ENCODE results near the gene GPR146. TPM values are rescaled to one million over a fixed set of nuclear protein-coding genes. Genes with fewer than 3 reads are reported as not detected.

Gene GPR146
- total RNA-seq, 1 experiment from 2014 or later, result 0.92 TPM

GRCh38 chr7:1066242-1066588, 21.9 kb downstream of the GPR146 start (continued):
- TF ChIP-seq, protein P1, sequence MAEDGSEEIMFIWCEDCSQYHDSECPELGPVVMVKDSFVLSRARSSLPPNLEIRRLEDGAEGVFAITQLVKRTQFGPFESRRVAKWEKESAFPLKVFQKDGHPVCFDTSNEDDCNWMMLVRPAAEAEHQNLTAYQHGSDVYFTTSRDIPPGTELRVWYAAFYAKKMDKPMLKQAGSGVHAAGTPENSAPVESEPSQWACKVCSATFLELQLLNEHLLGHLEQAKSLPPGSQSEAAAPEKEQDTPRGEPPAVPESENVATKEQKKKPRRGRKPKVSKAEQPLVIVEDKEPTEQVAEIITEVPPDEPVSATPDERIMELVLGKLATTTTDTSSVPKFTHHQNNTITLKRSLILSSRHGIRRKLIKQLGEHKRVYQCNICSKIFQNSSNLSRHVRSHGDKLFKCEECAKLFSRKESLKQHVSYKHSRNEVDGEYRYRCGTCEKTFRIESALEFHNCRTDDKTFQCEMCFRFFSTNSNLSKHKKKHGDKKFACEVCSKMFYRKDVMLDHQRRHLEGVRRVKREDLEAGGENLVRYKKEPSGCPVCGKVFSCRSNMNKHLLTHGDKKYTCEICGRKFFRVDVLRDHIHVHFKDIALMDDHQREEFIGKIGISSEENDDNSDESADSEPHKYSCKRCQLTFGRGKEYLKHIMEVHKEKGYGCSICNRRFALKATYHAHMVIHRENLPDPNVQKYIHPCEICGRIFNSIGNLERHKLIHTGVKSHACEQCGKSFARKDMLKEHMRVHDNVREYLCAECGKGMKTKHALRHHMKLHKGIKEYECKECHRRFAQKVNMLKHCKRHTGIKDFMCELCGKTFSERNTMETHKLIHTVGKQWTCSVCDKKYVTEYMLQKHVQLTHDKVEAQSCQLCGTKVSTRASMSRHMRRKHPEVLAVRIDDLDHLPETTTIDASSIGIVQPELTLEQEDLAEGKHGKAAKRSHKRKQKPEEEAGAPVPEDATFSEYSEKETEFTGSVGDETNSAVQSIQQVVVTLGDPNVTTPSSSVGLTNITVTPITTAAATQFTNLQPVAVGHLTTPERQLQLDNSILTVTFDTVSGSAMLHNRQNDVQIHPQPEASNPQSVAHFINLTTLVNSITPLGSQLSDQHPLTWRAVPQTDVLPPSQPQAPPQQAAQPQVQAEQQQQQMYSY (CRISPR knock-in tag; IDR thresholded peaks at IDR 0.05), result no peak
- TF ChIP-seq ZNF416 (CRISPR knock-in tag; IDR thresholded peaks at IDR 0.05) (no peak), ZNF121 (CRISPR knock-in tag; IDR thresholded peaks at IDR 0.05) (no peak), CREM (CRISPR knock-in tag; IDR thresholded peaks at IDR 0.05) (no peak)

DNA sequence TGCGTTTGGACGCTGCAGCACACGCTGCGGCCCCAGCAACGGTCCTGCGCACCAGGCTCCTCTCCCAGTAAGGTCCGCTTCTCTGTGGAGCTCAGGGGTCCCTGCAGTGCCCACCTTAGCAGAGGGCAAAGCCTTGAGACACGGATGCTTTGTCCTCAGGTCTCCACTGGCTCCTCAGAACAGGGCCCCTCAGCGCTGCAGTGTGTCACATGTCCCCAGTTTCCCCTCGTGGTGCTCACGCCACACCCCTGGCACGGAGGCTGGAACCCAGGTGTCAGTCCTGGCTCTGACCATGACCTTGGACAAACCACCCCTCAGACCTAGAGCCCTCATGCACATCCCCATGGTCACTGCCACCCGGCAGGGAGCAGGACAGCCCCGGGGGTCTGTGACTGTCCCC, 23.7 kb downstream of the GPR146 start:
- ChIA-PET POLR2A (no interaction called here), CTCF (interaction anchor here (0.6 to 2.3 kb wide), 2 partner anchors 74 to 119 kb away, joined by 3 to 13 read pairs; no protein-coding TSS in a partner anchor)
- no peaks in the 10 kb centered on the region for H3K27me3 Mint-ChIP-seq (ENCODE audit: low read depth)
- H3K4me3 Mint-ChIP-seq, result no peak overlapping the region
- H3K9me3 Mint-ChIP-seq, result peaks cover 10% of the 10 kb centered on the region
- ATAC-seq, result no peak
- DNase-seq (ENCODE audit: low spot score), result no peak
- H3K36me3 Mint-ChIP-seq, result peaks cover 8% of the 10 kb centered on the region; the same call in 1 of the 2 replicates
- no peak overlapping the region for H3K27ac Mint-ChIP-seq
- no peaks in the 10 kb centered on the region for H3K4me1 Mint-ChIP-seq
- TF ChIP-seq PREB (CRISPR knock-in tag; IDR thresholded peaks at IDR 0.05; ENCODE audit: borderline replicate concordance), result no peak
- no peak for TF ChIP-seq ZNF416 (CRISPR knock-in tag; IDR thresholded peaks at IDR 0.05)
- no peak for TF ChIP-seq FOXJ3 (CRISPR knock-in tag; IDR thresholded peaks at IDR 0.05; ENCODE audit: borderline replicate concordance)
- TF ChIP-seq, protein P2, sequence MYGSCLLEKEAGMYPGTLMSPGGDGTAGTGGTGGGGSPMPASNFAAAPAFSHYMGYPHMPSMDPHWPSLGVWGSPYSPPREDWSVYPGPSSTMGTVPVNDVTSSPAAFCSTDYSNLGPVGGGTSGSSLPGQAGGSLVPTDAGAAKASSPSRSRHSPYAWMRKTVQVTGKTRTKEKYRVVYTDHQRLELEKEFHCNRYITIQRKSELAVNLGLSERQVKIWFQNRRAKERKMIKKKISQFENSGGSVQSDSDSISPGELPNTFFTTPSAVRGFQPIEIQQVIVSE (CRISPR knock-in tag; IDR thresholded peaks at IDR 0.05; ENCODE audit: borderline replicate concordance), result no peak
- TF ChIP-seq NR2C2 (CRISPR knock-in tag; IDR thresholded peaks at IDR 0.05), result no peak
- no peak for TF ChIP-seq ZNF425 (CRISPR knock-in tag; conservative IDR thresholded peaks at IDR 0.05)
- TF ChIP-seq ARID4B (CRISPR knock-in tag; IDR thresholded peaks at IDR 0.05; ENCODE audit: borderline replicate concordance), result no peak
- no peak for TF ChIP-seq OVOL2 (CRISPR knock-in tag; IDR thresholded peaks at IDR 0.05; ENCODE audit: borderline replicate concordance)
- no peak for TF ChIP-seq IRF2 (CRISPR knock-in tag; IDR thresholded peaks at IDR 0.05; ENCODE audit: borderline replicate concordance, low read depth)
- no peak for TF ChIP-seq ZNF232 (CRISPR knock-in tag; IDR thresholded peaks at IDR 0.05)
- TF ChIP-seq, protein P3, sequence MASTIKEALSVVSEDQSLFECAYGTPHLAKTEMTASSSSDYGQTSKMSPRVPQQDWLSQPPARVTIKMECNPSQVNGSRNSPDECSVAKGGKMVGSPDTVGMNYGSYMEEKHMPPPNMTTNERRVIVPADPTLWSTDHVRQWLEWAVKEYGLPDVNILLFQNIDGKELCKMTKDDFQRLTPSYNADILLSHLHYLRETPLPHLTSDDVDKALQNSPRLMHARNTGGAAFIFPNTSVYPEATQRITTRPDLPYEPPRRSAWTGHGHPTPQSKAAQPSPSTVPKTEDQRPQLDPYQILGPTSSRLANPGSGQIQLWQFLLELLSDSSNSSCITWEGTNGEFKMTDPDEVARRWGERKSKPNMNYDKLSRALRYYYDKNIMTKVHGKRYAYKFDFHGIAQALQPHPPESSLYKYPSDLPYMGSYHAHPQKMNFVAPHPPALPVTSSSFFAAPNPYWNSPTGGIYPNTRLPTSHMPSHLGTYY (CRISPR knock-in tag; IDR thresholded peaks at IDR 0.05), result no peak
- no peak for TF ChIP-seq KAT7 (CRISPR knock-in tag; IDR thresholded peaks at IDR 0.05; ENCODE audit: borderline replicate concordance)
- no peak for TF ChIP-seq ZNF512 (CRISPR knock-in tag; IDR thresholded peaks at IDR 0.05; ENCODE audit: borderline replicate concordance)
- no peak for TF ChIP-seq MYBL2 (CRISPR knock-in tag; IDR thresholded peaks at IDR 0.05)
- no peak for TF ChIP-seq IRF1 (CRISPR knock-in tag; IDR thresholded peaks at IDR 0.05)
